IPS-15b (cell line): ENCODE measurements around the gene SMCHD1.
"Not testable (repeated sequence)": the region's sequence is repeated elsewhere in the genome, so short reads cannot be mapped to it uniquely, and the experiment has no call there.

Experiments used
- H3K27me3 ChIP-seq: one replicate; pipeline ENCODE4 v1.6.1; 2013; ENCODE audit warnings: low read length; ENCODE audit not compliant: control insufficient read depth, insufficient read depth
- H3K36me3 ChIP-seq: one replicate; pipeline ENCODE4 v1.6.1; 2013; ENCODE audit warnings: low read length; ENCODE audit not compliant: control insufficient read depth, insufficient read depth
- H3K4me1 ChIP-seq: one replicate; pipeline ENCODE4 v1.6.1; 2013; ENCODE audit warnings: mild to moderate bottlenecking, low read length; ENCODE audit not compliant: control insufficient read depth, insufficient read depth
- H3K4me3 ChIP-seq: one replicate; pipeline ENCODE4 v1.5.1; 2013; ENCODE audit warnings: low read depth, low read length
- H3K9ac ChIP-seq: one replicate; pipeline ENCODE4 v1.6.1; 2013; ENCODE audit warnings: low read depth, mild to moderate bottlenecking, low read length
- H3K9me3 ChIP-seq: one replicate; pipeline ENCODE4 v1.6.1; 2013; ENCODE audit warnings: mild to moderate bottlenecking, low read length; ENCODE audit not compliant: control insufficient read depth, insufficient read depth

SMCHD1 gene

GRCh38 chr18:2736823-2737222 lies 81.3 kb downstream of the SMCHD1 start:
- H3K36me3 ChIP-seq: no peaks in the 10 kb centered on the region
- H3K4me3 ChIP-seq: no peak overlapping the region

GRCh38 chr18:2740082-2740481 lies 84.6 kb downstream of the SMCHD1 start:
- H3K9ac ChIP-seq, H3K9me3 ChIP-seq, H3K36me3 ChIP-seq, H3K4me3 ChIP-seq, H3K4me1 ChIP-seq, H3K27me3 ChIP-seq: not testable (repeated sequence)

More at GRCh38 chr18:2736823-2737222, 81.3 kb downstream of the SMCHD1 start:
- no peaks in the 10 kb centered on the region for H3K27me3 ChIP-seq
- H3K9me3 ChIP-seq: no peaks in the 10 kb centered on the region
- H3K9ac ChIP-seq: no peak overlapping the region
- H3K4me1 ChIP-seq: no peaks in the 10 kb centered on the region

DNA sequence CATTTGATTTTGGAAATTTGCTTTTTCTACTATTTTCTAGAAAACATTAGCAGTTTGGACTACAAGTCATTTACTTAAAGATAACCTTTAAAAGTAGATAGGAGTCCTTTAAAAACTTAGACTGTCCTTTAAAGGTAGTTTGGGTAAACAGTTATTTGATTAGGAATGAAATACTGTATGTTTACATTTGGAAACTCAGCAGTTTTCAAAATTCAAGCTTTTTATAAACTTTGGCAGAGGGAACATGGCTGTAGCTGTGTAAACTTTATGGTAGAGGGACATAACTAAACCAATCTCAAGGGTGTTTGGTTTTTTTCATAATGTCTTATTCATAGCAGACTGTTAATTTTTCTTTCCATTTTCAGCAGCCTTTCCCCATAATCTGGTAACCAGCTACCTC lies 90.7 kb downstream of the SMCHD1 start:
- Histone ChIP-seq H3K4me3 (no peak overlapping the region), H3K9ac (no peak overlapping the region), H3K9me3 (no peaks in the 10 kb centered on the region), H3K36me3 (no peaks in the 10 kb centered on the region), H3K4me1 (no peaks in the 10 kb centered on the region), H3K27me3 (no peaks in the 10 kb centered on the region)

GRCh38 chr18:2758309-2758708 lies 102.8 kb downstream of the SMCHD1 start:
- Histone ChIP-seq H3K27me3 (no peaks in the 10 kb centered on the region), H3K9me3 (no peaks in the 10 kb centered on the region), H3K36me3 (peaks cover 4% of the 10 kb centered on the region), H3K4me1 (no peaks in the 10 kb centered on the region), H3K4me3 (no peak overlapping the region), H3K9ac (no peak overlapping the region)

DNA sequence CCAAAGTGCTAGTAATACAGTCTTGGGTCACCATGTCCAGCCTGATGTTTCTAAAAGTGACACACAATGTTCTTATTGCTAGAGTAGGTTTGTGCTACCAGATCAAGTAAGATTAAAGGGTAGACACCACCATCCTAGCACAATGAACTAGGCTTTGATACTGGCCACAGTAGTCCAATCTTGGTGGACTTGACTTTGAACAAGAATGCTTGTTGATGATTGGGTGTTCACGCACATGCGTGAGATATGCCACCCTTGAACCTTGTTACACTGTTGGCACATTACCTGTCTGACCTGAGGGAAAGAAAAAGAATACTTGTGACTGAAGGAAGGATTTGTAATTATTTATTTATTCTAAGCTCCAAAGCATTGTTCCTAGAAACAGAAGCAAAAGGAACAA lies 119.1 kb downstream of the SMCHD1 start:
- no peak overlapping the region for H3K4me3 ChIP-seq
- H3K27me3 ChIP-seq: no peaks in the 10 kb centered on the region
- H3K36me3 ChIP-seq: no peaks in the 10 kb centered on the region
- no peaks in the 10 kb centered on the region for H3K4me1 ChIP-seq
- no peak overlapping the region for H3K9ac ChIP-seq
- no peaks in the 10 kb centered on the region for H3K9me3 ChIP-seq

GRCh38 chr18:2776601-2777000 lies 121.1 kb downstream of the SMCHD1 start:
- H3K4me3 ChIP-seq: no peak overlapping the region
- no peaks in the 10 kb centered on the region for H3K27me3 ChIP-seq
- no peaks in the 10 kb centered on the region for H3K9me3 ChIP-seq
- H3K36me3 ChIP-seq: no peaks in the 10 kb centered on the region
- H3K9ac ChIP-seq: no peak overlapping the region
- no peaks in the 10 kb centered on the region for H3K4me1 ChIP-seq

DNA sequence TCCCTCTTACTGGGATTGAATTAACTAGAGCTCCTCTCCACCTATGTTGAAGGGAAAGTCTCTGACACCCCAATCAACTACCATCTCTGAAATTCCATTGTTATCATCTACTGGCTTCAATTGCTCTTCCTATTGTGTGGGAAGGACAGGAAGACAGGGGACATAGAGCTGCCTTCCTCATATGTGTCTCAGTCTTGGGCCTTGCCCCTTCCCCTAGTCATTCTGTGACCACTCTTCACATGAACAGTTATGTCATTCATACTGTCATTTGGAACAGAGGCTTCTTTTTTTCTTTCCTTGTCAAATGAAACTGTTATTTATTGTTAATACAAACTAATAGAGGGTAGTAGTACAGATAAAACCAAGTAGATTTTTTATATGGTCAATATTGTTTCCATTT lies 121.7 kb downstream of the SMCHD1 start:
- H3K9ac ChIP-seq: no peak overlapping the region
- no peaks in the 10 kb centered on the region for H3K9me3 ChIP-seq
- no peaks in the 10 kb centered on the region for H3K27me3 ChIP-seq
- no peak overlapping the region for H3K4me3 ChIP-seq
- no peaks in the 10 kb centered on the region for H3K36me3 ChIP-seq
- H3K4me1 ChIP-seq: no peaks in the 10 kb centered on the region

- H3K9me3 ChIP-seq: no peaks in the 10 kb centered on the region
- peaks cover 2% of the 10 kb centered on the region for H3K36me3 ChIP-seq
- H3K4me3 ChIP-seq: no peak overlapping the region
- no peaks in the 10 kb centered on the region for H3K27me3 ChIP-seq
- H3K9ac ChIP-seq: no peak overlapping the region
- H3K4me1 ChIP-seq: no peaks in the 10 kb centered on the region
Measured at GRCh38 chr18:2780750-2781149, 125.2 kb downstream of the SMCHD1 start.

DNA sequence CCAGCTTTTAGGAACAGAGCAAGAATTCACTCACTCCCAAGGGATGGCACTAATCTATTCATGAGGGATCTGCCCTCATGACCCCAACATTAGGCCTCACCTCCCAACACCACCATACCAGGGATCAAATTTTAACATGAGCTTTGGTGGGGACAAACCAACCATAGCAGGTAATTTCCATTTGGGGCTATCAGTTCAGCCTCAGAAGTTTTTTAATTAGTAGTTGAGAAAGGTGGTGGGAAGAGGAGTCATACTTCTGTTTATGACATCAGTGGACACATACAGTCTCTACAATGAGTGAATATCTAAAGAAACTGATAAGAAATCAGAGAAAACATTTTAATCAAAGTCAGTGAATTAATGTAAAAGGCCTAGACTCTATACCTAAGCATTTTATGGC lies 131.7 kb downstream of the SMCHD1 start:
- Histone ChIP-seq H3K9ac (no peak overlapping the region), H3K9me3 (no peaks in the 10 kb centered on the region), H3K4me1 (no peaks in the 10 kb centered on the region), H3K36me3 (peaks cover 5% of the 10 kb centered on the region), H3K27me3 (no peaks in the 10 kb centered on the region), H3K4me3 (no peak overlapping the region)

DNA sequence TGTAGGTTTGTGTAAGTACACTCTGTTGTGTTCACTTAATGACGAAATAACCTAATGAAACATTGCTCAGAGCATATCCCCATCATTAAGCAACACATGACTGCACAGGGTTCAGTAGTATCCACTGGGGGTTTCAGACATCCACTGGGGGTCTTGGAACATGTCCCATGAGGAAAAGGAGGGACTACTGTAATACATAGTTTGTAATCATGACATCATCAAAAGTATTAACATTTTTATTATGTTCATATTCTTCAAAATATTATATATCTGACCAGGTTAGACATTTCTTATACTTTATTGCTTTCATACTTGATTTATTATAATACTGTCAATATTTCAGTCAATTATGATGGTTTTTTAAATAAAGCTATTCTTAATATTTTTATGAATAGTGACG lies 136.9 kb downstream of the SMCHD1 start:
- Histone ChIP-seq H3K9ac (no peak overlapping the region), H3K36me3 (no peaks in the 10 kb centered on the region), H3K9me3 (no peaks in the 10 kb centered on the region), H3K27me3 (no peaks in the 10 kb centered on the region), H3K4me1 (no peaks in the 10 kb centered on the region), H3K4me3 (no peak overlapping the region)

DNA sequence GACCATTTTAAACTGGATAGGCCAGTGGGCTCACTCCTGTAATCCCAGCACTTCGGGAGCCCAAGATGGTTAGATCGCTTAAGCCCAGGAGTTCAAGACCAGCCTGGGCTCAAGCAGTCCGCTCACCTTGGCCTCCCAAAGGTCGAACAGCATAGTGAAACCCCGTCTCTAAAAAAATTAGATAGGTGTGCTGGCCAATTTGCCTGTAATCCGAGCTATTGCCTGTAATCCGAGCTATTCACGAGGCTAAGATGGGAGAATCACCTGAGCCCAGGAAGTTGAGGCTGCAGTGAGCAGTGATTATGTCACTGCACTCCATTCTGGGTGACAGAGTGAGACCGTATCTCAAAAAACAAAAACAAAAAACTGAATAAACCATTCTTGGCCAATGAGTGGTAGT lies 138.6 kb downstream of the SMCHD1 start:
- Histone ChIP-seq H3K9ac (no peak overlapping the region), H3K27me3 (no peaks in the 10 kb centered on the region), H3K4me3 (no peak overlapping the region), H3K9me3 (no peaks in the 10 kb centered on the region), H3K36me3 (no peaks in the 10 kb centered on the region), H3K4me1 (no peaks in the 10 kb centered on the region)

- no peaks in the 10 kb centered on the region for H3K4me1 ChIP-seq
- H3K36me3 ChIP-seq: no peaks in the 10 kb centered on the region
- no peak overlapping the region for H3K9ac ChIP-seq
Measured at GRCh38 chr18:2797951-2798350, 142.4 kb downstream of the SMCHD1 start.

DNA sequence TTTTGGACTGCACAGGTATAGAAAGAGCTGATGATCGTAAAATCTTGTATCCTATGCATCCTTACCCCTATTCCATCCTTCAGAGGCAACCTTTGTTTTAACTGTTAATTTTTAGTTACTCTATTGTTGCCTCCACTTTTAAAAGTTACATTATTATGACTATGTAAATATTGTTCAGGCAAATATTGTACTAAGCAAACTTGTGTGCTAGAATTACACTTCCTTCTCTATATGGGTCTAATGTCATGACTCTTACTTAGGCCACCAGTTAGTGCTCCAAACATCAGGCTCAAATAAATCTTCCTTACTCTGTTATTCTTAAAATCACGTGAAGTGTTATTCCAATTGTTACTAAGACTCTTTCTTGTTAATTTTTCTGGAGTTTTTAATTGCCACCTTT lies 143.8 kb downstream of the SMCHD1 start:
- Histone ChIP-seq H3K9ac (no peak overlapping the region), H3K36me3 (no peaks in the 10 kb centered on the region), H3K9me3 (no peaks in the 10 kb centered on the region), H3K27me3 (no peaks in the 10 kb centered on the region), H3K4me1 (no peaks in the 10 kb centered on the region), H3K4me3 (no peak overlapping the region)

More at GRCh38 chr18:2797951-2798350, 142.4 kb downstream of the SMCHD1 start:
- H3K9me3 ChIP-seq: no peaks in the 10 kb centered on the region
- no peak overlapping the region for H3K4me3 ChIP-seq
- H3K27me3 ChIP-seq: no peaks in the 10 kb centered on the region
